HEK293T (cell line): Measurements from ENCODE around the gene LDAF1.

Experiments used
- CTCF ChIA-PET: fragments of 350-600 bp; formaldehyde crosslinking; extraction: SDS; loops from one replicate; lab custom pipeline; 2021; ENCODE audit warnings: antibody characterized with exemption, inconsistent platforms; lab: Yijun Ruan, JAX
- POLR2A ChIA-PET: fragments of 350-600 bp; formaldehyde crosslinking; extraction: SDS; loops from one replicate; lab custom pipeline; 2020; ENCODE audit warnings: antibody characterized with exemption, inconsistent platforms; lab: Yijun Ruan, JAX
- DNase-seq: peaks from one replicate; pipeline ENCODE4 v3.0.0; 2012; ENCODE audit warnings: mixed read lengths; ENCODE audit errors: extremely low spot score
- ARNT ChIP-seq: fragments of 450-650 bp; IDR thresholded peaks from 2 replicates; pipeline ENCODE4 v1.6.1; 2017; ENCODE audit warnings: mild to moderate bottlenecking
- BHLHE40 ChIP-seq: fragments of 450-650 bp; IDR thresholded peaks from 2 replicates; pipeline ENCODE4 v1.6.1; 2016; ENCODE audit warnings: mild to moderate bottlenecking, moderate library complexity, borderline replicate concordance
- CTBP1 ChIP-seq: fragments of 450-650 bp; IDR thresholded peaks from 2 replicates; pipeline ENCODE4 v1.6.1; 2016; ENCODE audit warnings: borderline replicate concordance
- ELF4 ChIP-seq: fragments of 450-650 bp; IDR thresholded peaks from 2 replicates; pipeline ENCODE4 v1.6.1; 2017; ENCODE audit warnings: antibody characterized with exemption
- FOXA1 ChIP-seq: fragments of 450-650 bp; IDR thresholded peaks from 2 replicates; pipeline ENCODE4 v1.6.1; 2016; ENCODE audit warnings: mild to moderate bottlenecking
- FOXK2 ChIP-seq: fragments of 450-650 bp; IDR thresholded peaks from 2 replicates; pipeline ENCODE4 v1.6.1; 2016; ENCODE audit warnings: mild to moderate bottlenecking
- FOXM1 ChIP-seq: fragments of 450-650 bp; IDR thresholded peaks from 2 replicates; pipeline ENCODE4 v1.6.1; 2017; ENCODE audit warnings: mild to moderate bottlenecking, borderline replicate concordance
- HDGF ChIP-seq: fragments of 450-650 bp; IDR thresholded peaks from 2 replicates; pipeline ENCODE4 v1.6.1; 2017; ENCODE audit warnings: antibody characterized with exemption, borderline replicate concordance
- L3MBTL2 ChIP-seq: fragments of 450-650 bp; conservative IDR thresholded peaks from 2 replicates; pipeline ENCODE4 v1.6.1; 2016; ENCODE audit warnings: mild to moderate bottlenecking
- LEF1 ChIP-seq: fragments of 450-650 bp; IDR thresholded peaks from 2 replicates; pipeline ENCODE4 v1.6.1; 2017; ENCODE audit warnings: mild to moderate bottlenecking, borderline replicate concordance
- NFRKB ChIP-seq: fragments of 450-650 bp; IDR thresholded peaks from 2 replicates; pipeline ENCODE4 v1.6.1; 2016; ENCODE audit warnings: mild to moderate bottlenecking, moderate library complexity
- SP1 ChIP-seq: fragments of 450-650 bp; IDR thresholded peaks from 2 replicates; pipeline ENCODE4 v1.6.1; 2017
- SUZ12 ChIP-seq: fragments of 450-650 bp; IDR thresholded peaks from 2 replicates; pipeline ENCODE4 v1.6.1; 2016; ENCODE audit warnings: mild to moderate bottlenecking
- TARDBP ChIP-seq: fragments of 450-650 bp; IDR thresholded peaks from 2 replicates; pipeline ENCODE4 v1.6.1; 2016
- ZNF384 ChIP-seq: fragments of 450-650 bp; IDR thresholded peaks from 2 replicates; pipeline ENCODE4 v1.6.1; 2016
- TF ChIP-seq, protein P1 (sequence below): fragments of 450-650 bp; IDR thresholded peaks from 2 replicates; pipeline ENCODE4 v1.6.1; 2016

LDAF1 gene

DNA sequence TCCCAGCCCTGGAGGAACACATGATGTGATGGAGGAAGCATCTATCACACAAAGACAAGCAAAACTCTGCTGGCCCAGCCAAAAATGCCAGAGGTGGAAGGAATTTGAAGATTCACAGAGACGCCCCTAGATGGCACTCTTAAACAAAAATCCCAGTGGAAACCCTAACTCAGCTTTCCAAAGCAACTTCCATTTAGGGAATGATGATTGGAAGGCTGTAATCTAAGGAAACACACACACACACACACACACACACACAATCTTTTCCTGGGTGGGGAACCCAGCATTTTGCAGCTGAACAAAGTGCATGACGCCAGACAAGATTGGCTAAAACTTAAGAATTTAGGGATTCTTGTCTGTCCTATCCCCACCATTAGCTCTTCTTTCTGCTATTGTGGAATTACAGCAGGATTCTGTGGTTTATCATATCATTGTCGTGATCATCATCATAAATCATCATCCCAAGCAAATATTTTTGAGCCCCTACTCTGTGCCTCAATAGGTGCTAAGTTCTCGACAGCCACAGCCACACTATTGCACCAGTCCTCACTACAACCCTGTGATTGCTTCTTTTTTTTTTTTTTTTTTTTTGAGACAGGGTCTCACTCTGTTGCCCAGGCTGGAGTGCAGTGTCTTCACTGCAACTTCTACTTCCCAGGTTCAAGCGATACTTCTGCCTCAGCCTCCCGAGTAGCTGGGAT, 1.6 kb upstream of the LDAF1 start:
- ChIA-PET CTCF (interaction anchor here (0.6 to 2.3 kb wide), 2 partner anchors 60 to 144 kb away, joined by 5 to 10 read pairs; no protein-coding TSS in a partner anchor), POLR2A (interaction anchor here (3.5 kb wide), 1 partner anchor 144 kb away, joined by 17 read pairs; no protein-coding TSS in a partner anchor)
- peak; percentile 75 for DNase-seq
- TF ChIP-seq LEF1 = no peak
- no peak for TF ChIP-seq CTBP1
- no peak for TF ChIP-seq FOXK2
- TF ChIP-seq BHLHE40 = no peak
- no peak for TF ChIP-seq SUZ12
- TF ChIP-seq ZNF384 = peak; percentile 55; the same call in 1 of the 2 replicates

DNA sequence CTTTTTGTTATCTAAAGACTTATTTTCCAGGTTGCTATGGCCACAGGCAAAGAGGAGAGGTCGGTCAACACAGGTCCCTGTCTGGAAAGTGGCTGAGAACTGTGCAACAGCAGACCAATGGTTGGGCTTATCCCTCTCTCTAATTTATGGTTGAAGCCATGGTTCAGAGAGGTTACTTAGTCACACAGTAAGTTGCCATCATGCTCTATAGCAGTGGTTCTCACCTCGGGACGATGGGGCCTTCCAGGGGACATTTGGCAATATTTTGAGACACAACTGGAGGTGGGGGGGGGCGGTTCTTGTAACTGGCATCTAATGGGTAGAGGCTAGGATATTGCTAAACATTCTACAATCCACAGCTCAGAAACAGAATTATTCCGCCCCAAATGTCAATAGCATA, 842 bp upstream of the LDAF1 start:
- ChIA-PET CTCF (interaction anchor here (0.6 to 2.3 kb wide), 3 partner anchors 31 to 143 kb away, joined by 5 to 10 read pairs (median 7); no protein-coding TSS in a partner anchor), POLR2A (interaction anchor here (0.7 to 3.5 kb wide), 2 partner anchors 40 to 143 kb away, joined by 3 to 17 read pairs; no protein-coding TSS in a partner anchor)
- DNase-seq = no peak
- TF ChIP-seq SUZ12 (no peak), FOXA1 (no peak), ZNF384 (no peak), SP1 (no peak), TARDBP (no peak), LEF1 (no peak), ELF4 (no peak), NFRKB (no peak), HDGF (no peak), FOXK2 (no peak), FOXM1 (no peak), CTBP1 (no peak), BHLHE40 (no peak)
- TF ChIP-seq, protein P1, sequence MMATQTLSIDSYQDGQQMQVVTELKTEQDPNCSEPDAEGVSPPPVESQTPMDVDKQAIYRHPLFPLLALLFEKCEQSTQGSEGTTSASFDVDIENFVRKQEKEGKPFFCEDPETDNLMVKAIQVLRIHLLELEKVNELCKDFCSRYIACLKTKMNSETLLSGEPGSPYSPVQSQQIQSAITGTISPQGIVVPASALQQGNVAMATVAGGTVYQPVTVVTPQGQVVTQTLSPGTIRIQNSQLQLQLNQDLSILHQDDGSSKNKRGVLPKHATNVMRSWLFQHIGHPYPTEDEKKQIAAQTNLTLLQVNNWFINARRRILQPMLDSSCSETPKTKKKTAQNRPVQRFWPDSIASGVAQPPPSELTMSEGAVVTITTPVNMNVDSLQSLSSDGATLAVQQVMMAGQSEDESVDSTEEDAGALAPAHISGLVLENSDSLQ = no peak

DNA sequence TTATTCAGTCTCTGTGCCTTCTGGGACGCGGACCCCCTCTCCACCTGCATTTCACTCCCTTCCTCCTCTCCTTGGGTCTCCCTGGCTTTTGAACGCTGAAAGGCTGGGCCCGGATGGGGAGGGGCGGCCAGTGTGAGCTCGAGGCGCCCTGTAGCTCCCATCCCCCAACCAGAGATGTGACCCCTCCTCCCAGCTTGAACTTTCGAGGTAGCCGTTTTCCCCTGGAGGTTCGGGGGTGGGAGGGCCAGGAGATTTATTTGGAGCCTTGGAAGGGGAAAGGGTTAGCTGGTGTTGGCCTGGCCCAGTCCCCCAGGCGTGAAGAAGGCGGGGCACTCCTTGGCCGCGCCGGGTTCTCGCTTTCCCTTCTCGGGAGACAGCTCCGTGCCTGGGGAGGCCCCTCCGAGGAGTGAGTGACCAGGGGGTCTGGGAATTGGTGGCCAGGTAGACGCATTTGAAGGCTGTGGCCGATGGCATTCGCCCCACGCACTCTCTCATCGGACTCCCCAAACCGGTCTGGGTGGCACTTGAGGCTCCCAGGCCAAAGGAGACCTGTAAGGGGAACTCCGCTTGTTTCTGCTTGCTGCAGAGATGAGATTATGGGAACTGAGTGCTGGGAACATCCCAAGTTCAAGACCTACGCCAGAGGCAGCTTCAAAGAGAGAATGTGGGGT, 942 bp downstream of the LDAF1 start:
- ChIA-PET CTCF (interaction anchor here (0.5 to 1.8 kb wide), 3 partner anchors 29 to 141 kb away, joined by 3 to 7 read pairs (median 7); no protein-coding TSS in a partner anchor), POLR2A (interaction anchor here (3.5 kb wide), 1 partner anchor 142 kb away, joined by 17 read pairs; no protein-coding TSS in a partner anchor)
- DNase-seq = no peak
- no peak for TF ChIP-seq FOXM1
- TF ChIP-seq SP1 = no peak
- TF ChIP-seq NFRKB = no peak
- no peak for TF ChIP-seq ELF4
- no peak for TF ChIP-seq HDGF
- TF ChIP-seq FOXA1 = no peak
- TF ChIP-seq ARNT = no peak
- TF ChIP-seq TARDBP = no peak
- TF ChIP-seq CTBP1 = no peak
- no peak for TF ChIP-seq ZNF384
- TF ChIP-seq SUZ12 = no peak
- no peak for TF ChIP-seq FOXK2
- TF ChIP-seq LEF1 = no peak
- TF ChIP-seq BHLHE40 = no peak
- TF ChIP-seq, protein P1 = no peak
- TF ChIP-seq L3MBTL2 = no peak

DNA sequence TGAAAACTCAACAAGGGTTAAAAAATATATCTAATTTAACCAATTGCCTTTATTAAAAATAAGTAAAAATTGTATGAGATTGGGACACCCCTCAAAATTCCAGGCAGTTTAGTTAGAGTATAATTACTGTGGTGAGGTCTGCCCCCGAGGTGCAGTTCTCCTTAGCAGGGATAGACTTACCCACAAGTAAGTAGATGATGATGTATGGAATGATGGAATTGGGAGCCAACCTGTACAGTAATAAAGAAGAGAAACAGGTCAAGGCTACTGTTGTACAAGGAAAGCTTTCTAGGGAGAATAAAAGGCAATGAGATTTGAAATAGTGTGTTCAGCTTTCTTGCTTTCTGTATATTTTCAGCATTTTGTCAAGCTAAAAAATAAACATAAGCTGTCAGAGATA, 1.8 kb downstream of the LDAF1 start:
- ChIA-PET POLR2A (no interaction called here), CTCF (interaction anchor here (0.8 to 1.8 kb wide), 2 partner anchors 28 to 140 kb away, joined by 3 to 7 read pairs; no protein-coding TSS in a partner anchor)

DNA sequence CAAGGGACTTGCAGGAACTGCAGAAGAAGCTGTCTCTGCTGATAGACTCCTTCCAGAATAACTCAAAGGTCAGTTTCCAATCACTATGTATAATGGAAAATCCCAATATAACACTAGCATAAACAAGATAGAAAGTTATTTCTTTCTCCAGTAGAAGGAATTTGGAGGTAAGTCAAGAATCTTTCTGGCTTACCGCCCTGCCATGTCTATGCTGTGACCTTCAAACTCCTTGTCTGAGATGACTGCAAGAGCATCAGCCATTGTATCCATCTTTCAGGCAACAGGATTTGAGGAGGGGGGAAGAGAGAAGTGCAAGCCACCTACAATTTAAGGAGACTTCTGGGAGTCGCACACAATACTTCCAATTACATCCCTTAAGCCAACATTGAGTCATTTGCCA, 2.7 kb downstream of the LDAF1 start:
- POLR2A ChIA-PET = interaction anchor here (0.5 kb wide), 1 partner anchor 69 kb away, joined by 3 read pairs; no protein-coding TSS in a partner anchor
- no peak for TF ChIP-seq ELF4
- TF ChIP-seq SUZ12 = no peak
- TF ChIP-seq LEF1 = no peak
- TF ChIP-seq SP1 = no peak
- no peak for TF ChIP-seq CTBP1
- no peak for TF ChIP-seq TARDBP
- TF ChIP-seq, protein P1 = no peak
- no peak for TF ChIP-seq HDGF
- no peak for TF ChIP-seq FOXM1
- no peak for TF ChIP-seq BHLHE40
- no peak for TF ChIP-seq ARNT
- TF ChIP-seq FOXK2 = no peak
- DNase-seq = no peak
- CTCF ChIA-PET = interaction anchor here (1.8 kb wide), 1 partner anchor 140 kb away, joined by 7 read pairs; no protein-coding TSS in a partner anchor

More for the DNA sequence above, 1.8 kb downstream of the LDAF1 start:
- TF ChIP-seq ARNT (no peak), LEF1 (no peak), TARDBP (no peak), BHLHE40 (no peak), FOXA1 (no peak), FOXK2 (no peak), CTBP1 (no peak), FOXM1 (no peak), SUZ12 (no peak)
- TF ChIP-seq, protein P1 = no peak
- no peak for DNase-seq
